HCT116 (cell line): ENCODE results near the gene RHOT1. TPM values are rescaled to one million over a fixed set of nuclear protein-coding genes. Genes with fewer than 3 reads are reported as not detected.

Experiments used
- ATAC-seq: fragments of 200-7000 bp; cut with Tn5 transposase; 2 replicates; pipeline ENCODE4 v1.9.1; 2020; ENCODE audit warnings: mild to moderate bottlenecking, moderate library complexity
- BruUV-seq: library from RNA; stranded (reverse); fragments of 400-500 nt; replicated peaks from 2 replicates; lab custom pipeline; 2021; lab: Mats Ljungman, UMichigan
- CTCF ChIA-PET: fragments of 300-600 bp; sonication (Branson Sonifier 250); formaldehyde crosslinking; loops from one replicate; lab custom pipeline; 2021; ENCODE audit warnings: antibody characterized with exemption; lab: Charles Lee
- POLR2A ChIA-PET: fragments of 300-600, 350-600 bp; sonication (Branson Sonifier 250); formaldehyde crosslinking; loops from one replicate; lab custom pipeline; 2021; ENCODE audit warnings: antibody characterized with exemption; lab: Charles Lee
- RAD21 ChIA-PET, 2 experiments: fragments of 300-600 bp; sonication (Branson Sonifier 250); formaldehyde crosslinking; loops; one replicate each; lab custom pipeline; 2023; ENCODE audit warnings: low total read pairs in 2 of 2; ENCODE audit not compliant: uncharacterized antibody in 2 of 2, unreplicated experiment in 2 of 2, low non-redundant PET in 1 of 2; lab: Charles Lee
- DNase-seq: peaks from one replicate; pipeline ENCODE4 v3.0.0-alpha.2; 2010; ENCODE audit warnings: low read depth, low spot score
- H2AFZ ChIP-seq: fragments of 200-600 bp; shearing (Covaris generic), sonication (generic); 2 replicates; pipeline ENCODE4 v1.6.1; 2017; ENCODE audit warnings: low read depth, mixed run types, mixed read lengths, antibody characterized with exemption, low read length; ENCODE audit not compliant: poor library complexity, severe bottlenecking
- H3K27ac ChIP-seq: 2 replicates; pipeline ENCODE4 v1.5.1; 2012; ENCODE audit warnings: low read depth, low read length
- H3K27me3 ChIP-seq: fragments of 200-600 bp; sonication (generic); 2 replicates; pipeline ENCODE4 v1.6.1; 2016; ENCODE audit warnings: mixed run types, low read length, mixed read lengths; ENCODE audit not compliant: insufficient read depth
- H3K36me3 ChIP-seq, 2 experiments: fragments of 200-500 bp in 1 of 2; fragments of 200-600 bp in 1 of 2; sonication (Bioruptor generic) in 1 of 2; sonication (generic) in 1 of 2; 2 replicates each; pipeline versions ENCODE4 v1.5.1 to v1.6.1; 2014 to 2016; ENCODE audit warnings: low read length in 2 of 2, inconsistent platforms in 1 of 2, mixed read lengths in 1 of 2, mixed run types in 1 of 2; ENCODE audit not compliant: insufficient read depth in 2 of 2, control insufficient read depth in 1 of 2
- H3K4me1 ChIP-seq, 2 experiments: fragments of 200-600 bp in 1 of 2; sonication (generic) in 1 of 2; 2 replicates each; pipeline versions ENCODE4 v1.5.1 to v1.6.1; 2012 to 2017; ENCODE audit warnings: low read length in 2 of 2, inconsistent platforms in 1 of 2, mild to moderate bottlenecking in 1 of 2, mixed read lengths in 1 of 2, mixed run types in 1 of 2, moderate library complexity in 1 of 2; ENCODE audit not compliant: insufficient read depth in 2 of 2, control insufficient read depth in 1 of 2
- H3K4me2 ChIP-seq: fragments of 200-600 bp; sonication (generic); 2 replicates; pipeline ENCODE4 v1.6.1; 2017; ENCODE audit warnings: mixed run types, low read length, mixed read lengths
- H3K4me3 ChIP-seq, 2 experiments: fragments of 200-600 bp in 1 of 2; sonication (generic) in 1 of 2; replicated peaks in 1 of 2; 2 replicates each; pipeline ENCODE4 v1.5.1; 2011 to 2016; ENCODE audit warnings: low read length in 2 of 2, control low read depth in 1 of 2, low read depth in 1 of 2, mild to moderate bottlenecking in 1 of 2, mixed read lengths in 1 of 2, mixed run types in 1 of 2
- H3K79me2 ChIP-seq: fragments of 200-600 bp; sonication (generic); 2 replicates; pipeline ENCODE4 v1.6.1; 2017; ENCODE audit warnings: mild to moderate bottlenecking, mixed run types, low read length, moderate library complexity, mixed read lengths; ENCODE audit not compliant: insufficient read depth
- H3K9ac ChIP-seq: fragments of 200-600 bp; sonication (generic); 2 replicates; pipeline ENCODE4 v1.6.1; 2016; ENCODE audit warnings: low read length, mixed read lengths
- H3K9me2 ChIP-seq: fragments of 200-600 bp; sonication (generic), shearing (Covaris generic); 2 replicates; pipeline ENCODE4 v1.6.1; 2017; ENCODE audit warnings: mixed run types, mild to moderate bottlenecking, moderate library complexity; ENCODE audit not compliant: insufficient read depth
- H3K9me3 ChIP-seq, 2 experiments: fragments of 200-500 bp in 1 of 2; fragments of 200-600 bp in 1 of 2; sonication (Bioruptor generic) in 1 of 2; sonication (generic) in 1 of 2; 2 replicates each; pipeline ENCODE4 v1.6.1; 2014 to 2017; ENCODE audit warnings: low read length in 2 of 2, mixed read lengths in 2 of 2, inconsistent platforms in 1 of 2, low read depth in 1 of 2, mild to moderate bottlenecking in 1 of 2, mixed run types in 1 of 2, moderate library complexity in 1 of 2; ENCODE audit not compliant: control insufficient read depth in 1 of 2, insufficient read depth in 1 of 2
- H4K20me1 ChIP-seq: fragments of 200-600 bp; sonication (generic), shearing (Covaris generic); 2 replicates; pipeline ENCODE4 v1.6.1; 2017; ENCODE audit warnings: mixed run types, mild to moderate bottlenecking, moderate library complexity; ENCODE audit not compliant: insufficient read depth
- CBX3 ChIP-seq: IDR thresholded peaks from 2 replicates; pipeline ENCODE4 v1.6.1; 2012; ENCODE audit warnings: low read depth
- CEBPB ChIP-seq: IDR thresholded peaks from 2 replicates; pipeline ENCODE4 v1.6.1; 2012; ENCODE audit warnings: low read depth
- EGR1 ChIP-seq: IDR thresholded peaks from 2 replicates; pipeline ENCODE4 v1.6.1; 2012; ENCODE audit warnings: low read depth
- ELF1 ChIP-seq: IDR thresholded peaks from 2 replicates; pipeline ENCODE4 v1.6.1; 2012; ENCODE audit warnings: low read depth, borderline replicate concordance
- EZH2phosphoT487 ChIP-seq: fragments of 200-600 bp; IDR thresholded peaks from 2 replicates; pipeline ENCODE4 v1.6.1; 2018; ENCODE audit warnings: antibody characterized with exemption, borderline replicate concordance
- FOSL1 ChIP-seq: IDR thresholded peaks from 2 replicates; pipeline ENCODE4 v1.6.1; 2012; ENCODE audit warnings: low read depth
- JUND ChIP-seq: IDR thresholded peaks from 2 replicates; pipeline ENCODE4 v1.6.1; 2012
- POLR2A ChIP-seq: IDR thresholded peaks from 2 replicates; pipeline ENCODE4 v1.7.0; 2011; ENCODE audit warnings: borderline replicate concordance; ENCODE audit not compliant: insufficient read depth, insufficient read length; ENCODE audit errors: extremely low read depth
- SIN3A ChIP-seq: IDR thresholded peaks from 2 replicates; pipeline ENCODE4 v1.6.1; 2012; ENCODE audit warnings: low read depth
- SRF ChIP-seq: IDR thresholded peaks from 2 replicates; pipeline ENCODE4 v1.6.1; 2012; ENCODE audit warnings: low read depth
- ZBTB33 ChIP-seq: IDR thresholded peaks from 2 replicates; pipeline ENCODE4 v1.6.1; 2011; ENCODE audit warnings: mild to moderate bottlenecking, low read length, moderate library complexity; ENCODE audit not compliant: insufficient replicate concordance; ENCODE audit errors: extremely low read depth
- ZFX ChIP-seq: fragments of 450-650 bp; IDR thresholded peaks from 2 replicates; pipeline ENCODE4 v1.6.1; 2017
- ZNF274 ChIP-seq: fragments of 200-500 bp; sonication (Bioruptor generic); IDR thresholded peaks from 2 replicates; pipeline ENCODE4 v1.6.1; 2014; ENCODE audit warnings: mild to moderate bottlenecking, low read depth, low read length, inconsistent platforms
- intact Hi-C: fragments of 100-400 bp; cut with micrococcal nuclease; formaldehyde crosslinking; loops from 2 replicates; pipeline ENCODE4 v1.10.0; 2022
- total RNA-seq: library from RNA; stranded (reverse); gene quantifications from one replicate; pipeline ENCODE4 v1.2.1, GENCODE V29; 2021; ENCODE audit not compliant: unreplicated experiment
- TF ChIP-seq, protein P1 (sequence below): IDR thresholded peaks from 2 replicates; pipeline ENCODE4 v1.6.1; 2012
- TF ChIP-seq, protein P2 (sequence below): IDR thresholded peaks from 2 replicates; pipeline ENCODE4 v1.6.1; 2012; ENCODE audit warnings: low read depth

Gene RHOT1
- total RNA-seq, 1 experiment from 2014 or later = 33.3 TPM

DNA sequence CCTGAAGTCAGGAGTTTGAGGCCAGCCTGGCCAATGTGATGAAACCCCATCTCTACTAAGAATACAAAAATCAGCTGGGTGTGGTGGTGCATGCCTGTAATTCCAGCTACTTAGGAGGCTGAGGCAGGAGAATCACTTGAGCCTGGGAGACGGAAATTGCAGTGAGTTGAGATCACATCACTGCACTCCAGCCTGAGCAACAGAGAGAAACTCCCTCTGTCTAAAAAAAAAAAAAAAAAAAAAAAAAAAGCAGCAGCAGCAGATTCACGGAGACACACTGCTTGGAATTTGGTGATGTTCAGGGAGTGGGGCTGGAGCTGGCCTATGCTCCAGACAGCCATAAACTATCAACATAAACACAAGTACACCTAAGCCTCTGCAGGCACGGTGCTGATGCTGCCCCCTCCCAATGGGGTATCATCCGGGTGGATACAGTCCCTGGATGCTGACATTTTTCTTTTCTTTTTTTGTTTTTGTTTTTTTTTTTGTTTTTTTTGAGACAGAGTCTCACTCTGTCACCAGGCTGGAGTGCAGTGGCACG lies 39.6 kb upstream of the RHOT1 start:
- no peak overlapping the region for H3K27ac ChIP-seq
- ChIA-PET RAD21 (no interaction called here), CTCF (no interaction called here), POLR2A (no interaction called here)
- no peak overlapping the region for H3K9ac ChIP-seq
- H2AFZ ChIP-seq = no peak overlapping the region
- H3K9me3 ChIP-seq = no peaks in the 10 kb centered on the region
- BruUV-seq = no TSS peak
- no peaks in the 10 kb centered on the region for H3K27me3 ChIP-seq
- no peaks in the 10 kb centered on the region for H3K4me1 ChIP-seq
- no peak overlapping the region for H3K4me3 ChIP-seq
- intact Hi-C loops = no loop called here
- H3K79me2 ChIP-seq = no peaks in the 10 kb centered on the region
- no peaks in the 10 kb centered on the region for H4K20me1 ChIP-seq
- H3K4me2 ChIP-seq = no peak overlapping the region
- TF ChIP-seq EZH2phosphoT487 (no peak), ZNF274 (no peak), JUND (no peak), POLR2A (no peak), ELF1 (no peak), FOSL1 (no peak), EGR1 (no peak), ZFX (no peak), CEBPB (no peak), SRF (no peak)
- TF ChIP-seq, protein P1, sequence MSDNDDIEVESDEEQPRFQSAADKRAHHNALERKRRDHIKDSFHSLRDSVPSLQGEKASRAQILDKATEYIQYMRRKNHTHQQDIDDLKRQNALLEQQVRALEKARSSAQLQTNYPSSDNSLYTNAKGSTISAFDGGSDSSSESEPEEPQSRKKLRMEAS = no peak
- TF ChIP-seq, all 23 proteins: peak for 0
- ATAC-seq = no peak
- H3K9me2 ChIP-seq = no peaks in the 10 kb centered on the region
- no peaks in the 10 kb centered on the region for H3K36me3 ChIP-seq
- no peak for DNase-seq

GRCh38 chr17:32103476-32104113 lies 38.7 kb upstream of the RHOT1 start:
- RAD21 ChIA-PET = no interaction called here
- intact Hi-C loops = no loop called here
- ATAC-seq = no peak
- TF ChIP-seq SRF (no peak), SIN3A (no peak), CBX3 (no peak), ZBTB33 (no peak), ZFX (no peak)
- TF ChIP-seq, protein P2, sequence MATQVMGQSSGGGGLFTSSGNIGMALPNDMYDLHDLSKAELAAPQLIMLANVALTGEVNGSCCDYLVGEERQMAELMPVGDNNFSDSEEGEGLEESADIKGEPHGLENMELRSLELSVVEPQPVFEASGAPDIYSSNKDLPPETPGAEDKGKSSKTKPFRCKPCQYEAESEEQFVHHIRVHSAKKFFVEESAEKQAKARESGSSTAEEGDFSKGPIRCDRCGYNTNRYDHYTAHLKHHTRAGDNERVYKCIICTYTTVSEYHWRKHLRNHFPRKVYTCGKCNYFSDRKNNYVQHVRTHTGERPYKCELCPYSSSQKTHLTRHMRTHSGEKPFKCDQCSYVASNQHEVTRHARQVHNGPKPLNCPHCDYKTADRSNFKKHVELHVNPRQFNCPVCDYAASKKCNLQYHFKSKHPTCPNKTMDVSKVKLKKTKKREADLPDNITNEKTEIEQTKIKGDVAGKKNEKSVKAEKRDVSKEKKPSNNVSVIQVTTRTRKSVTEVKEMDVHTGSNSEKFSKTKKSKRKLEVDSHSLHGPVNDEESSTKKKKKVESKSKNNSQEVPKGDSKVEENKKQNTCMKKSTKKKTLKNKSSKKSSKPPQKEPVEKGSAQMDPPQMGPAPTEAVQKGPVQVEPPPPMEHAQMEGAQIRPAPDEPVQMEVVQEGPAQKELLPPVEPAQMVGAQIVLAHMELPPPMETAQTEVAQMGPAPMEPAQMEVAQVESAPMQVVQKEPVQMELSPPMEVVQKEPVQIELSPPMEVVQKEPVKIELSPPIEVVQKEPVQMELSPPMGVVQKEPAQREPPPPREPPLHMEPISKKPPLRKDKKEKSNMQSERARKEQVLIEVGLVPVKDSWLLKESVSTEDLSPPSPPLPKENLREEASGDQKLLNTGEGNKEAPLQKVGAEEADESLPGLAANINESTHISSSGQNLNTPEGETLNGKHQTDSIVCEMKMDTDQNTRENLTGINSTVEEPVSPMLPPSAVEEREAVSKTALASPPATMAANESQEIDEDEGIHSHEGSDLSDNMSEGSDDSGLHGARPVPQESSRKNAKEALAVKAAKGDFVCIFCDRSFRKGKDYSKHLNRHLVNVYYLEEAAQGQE = no peak

More at GRCh38 chr17:32103476-32104113, 38.7 kb upstream of the RHOT1 start:
- no peaks in the 10 kb centered on the region for H3K9me2 ChIP-seq
- no peaks in the 10 kb centered on the region for H4K20me1 ChIP-seq
- H3K4me1 ChIP-seq = no peaks in the 10 kb centered on the region
- no peaks in the 10 kb centered on the region for H3K36me3 ChIP-seq
- no peak overlapping the region for H2AFZ ChIP-seq
- no peaks in the 10 kb centered on the region for H3K79me2 ChIP-seq
- H3K9ac ChIP-seq = no peak overlapping the region
- no peak overlapping the region for H3K27ac ChIP-seq
- POLR2A ChIA-PET = no interaction called here
- no peaks in the 10 kb centered on the region for H3K27me3 ChIP-seq
- no peak for DNase-seq
- BruUV-seq = no TSS peak
- H3K4me3 ChIP-seq = no peak overlapping the region
- CTCF ChIA-PET = no interaction called here
- H3K9me3 ChIP-seq = no peaks in the 10 kb centered on the region
- H3K4me2 ChIP-seq = no peak overlapping the region
